Colonic mucosa (tissue), 4 donors: Measurements from ENCODE around the gene ZBTB20. TPM values are rescaled to one million over a fixed set of nuclear protein-coding genes. Genes with fewer than 3 reads are reported as not detected.
"Not testable (repeated sequence)": the region's sequence is repeated elsewhere in the genome, so short reads cannot be mapped to it uniquely, and the experiment has no call there.

ENCODE experiments used
- DNase-seq: peaks from one replicate; pipeline ENCODE4 v3.0.0-alpha.2; 2020
- H3K27ac ChIP-seq: fragments of 200-600 bp; one replicate; pipeline ENCODE4 v1.8.0; 2021
- H3K27me3 ChIP-seq: fragments of 200-600 bp; one replicate; pipeline ENCODE4 v1.8.0; 2021
- H3K36me3 ChIP-seq: fragments of 200-600 bp; one replicate; pipeline ENCODE4 v1.8.0; 2021
- H3K4me1 ChIP-seq: fragments of 200-600 bp; one replicate; pipeline ENCODE4 v1.8.0; 2021; ENCODE audit warnings: mild to moderate bottlenecking
- H3K4me3 ChIP-seq: fragments of 200-600 bp; one replicate; pipeline ENCODE4 v1.8.0; 2021
- H3K9ac ChIP-seq, 2 donors: one replicate each; pipeline ENCODE4 v1.7.0; 2013; ENCODE audit warnings: control low read depth in 2 of 2, low read depth in 2 of 2, low read length in 2 of 2
- H3K9me3 ChIP-seq: fragments of 200-600 bp; one replicate; pipeline ENCODE4 v1.8.0; 2021
- intact Hi-C: fragments of 100-400 bp; cut with DNase I; formaldehyde crosslinking; loops from one replicate; pipeline ENCODE4 v1.14.1; 2022
- total RNA-seq, 2 donors: library from RNA; stranded (reverse); fragmentation: NEBNext Ultra II Directional in 1 of 2; extraction: Animal tissue kit (Norgen Biotek cat#: 25700) in 1 of 2; gene quantifications; one replicate each; pipeline ENCODE4 v1.2.1, GENCODE V29; 2021
- TF ChIP-seq, protein P1 (sequence below): fragments of 200-600 bp; IDR thresholded peaks from one replicate; pipeline ENCODE4 v1.8.0; 2022; ENCODE audit warnings: antibody characterized with exemption, mild to moderate bottlenecking
- donor health status: healthy.
- donor health status: DM: no; HTN: no; CAD: no.
- donor health status: DM: no; HTN: no; CAD: no.

Gene ZBTB20
- total RNA-seq, 2 donors from 2014 or later, result 12.7 to 21.2 TPM

DNA sequence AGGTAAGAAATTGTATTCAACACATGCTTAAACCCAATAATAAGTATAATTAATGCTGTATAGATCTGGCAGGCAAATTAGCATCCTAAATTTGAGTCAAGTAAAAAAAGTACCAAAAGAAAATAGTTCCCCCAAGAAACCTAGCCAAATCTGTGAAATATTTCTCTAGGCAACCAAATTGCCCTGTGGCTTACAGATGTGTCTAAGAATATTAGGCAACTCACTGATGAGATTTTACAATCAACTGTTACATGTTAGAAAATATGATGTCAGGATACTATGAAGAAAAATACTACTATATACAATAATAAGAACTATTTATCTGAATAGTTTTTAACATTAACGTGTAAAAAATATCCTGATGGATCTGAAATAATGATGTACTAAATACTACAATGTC, 456.2 kb downstream of the ZBTB20 start:
- DNase-seq, result no peak
- no peak overlapping the region for H3K9ac ChIP-seq
- intact Hi-C loops, result no loop called here

DNA sequence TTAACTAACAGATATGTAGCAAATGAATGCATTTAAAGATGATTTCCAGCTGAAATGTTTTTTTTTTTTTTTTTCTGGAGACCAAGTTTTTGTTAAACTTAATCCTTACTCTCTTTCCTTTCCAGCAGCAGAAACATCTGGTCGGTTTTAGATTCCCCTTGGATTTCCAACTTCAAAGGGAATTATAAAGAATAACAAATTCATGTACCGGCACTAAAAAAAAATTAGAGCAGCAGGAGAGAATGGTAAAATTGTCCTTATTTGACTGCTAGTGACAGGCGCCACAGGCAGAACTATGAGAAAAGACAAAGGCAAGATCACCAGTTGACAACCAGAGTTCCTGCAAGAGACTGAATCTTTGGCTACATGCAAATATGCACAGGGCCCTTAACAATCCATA, 459.9 kb downstream of the ZBTB20 start:
- Histone ChIP-seq H3K9me3 (no peaks in the 10 kb centered on the region), H3K36me3 (no peaks in the 10 kb centered on the region), H3K27me3 (no peaks in the 10 kb centered on the region), H3K27ac (no peak overlapping the region), H3K4me3 (no peak overlapping the region), H3K9ac (no peak overlapping the region), H3K4me1 (no peaks in the 10 kb centered on the region)
- TF ChIP-seq, protein P1, sequence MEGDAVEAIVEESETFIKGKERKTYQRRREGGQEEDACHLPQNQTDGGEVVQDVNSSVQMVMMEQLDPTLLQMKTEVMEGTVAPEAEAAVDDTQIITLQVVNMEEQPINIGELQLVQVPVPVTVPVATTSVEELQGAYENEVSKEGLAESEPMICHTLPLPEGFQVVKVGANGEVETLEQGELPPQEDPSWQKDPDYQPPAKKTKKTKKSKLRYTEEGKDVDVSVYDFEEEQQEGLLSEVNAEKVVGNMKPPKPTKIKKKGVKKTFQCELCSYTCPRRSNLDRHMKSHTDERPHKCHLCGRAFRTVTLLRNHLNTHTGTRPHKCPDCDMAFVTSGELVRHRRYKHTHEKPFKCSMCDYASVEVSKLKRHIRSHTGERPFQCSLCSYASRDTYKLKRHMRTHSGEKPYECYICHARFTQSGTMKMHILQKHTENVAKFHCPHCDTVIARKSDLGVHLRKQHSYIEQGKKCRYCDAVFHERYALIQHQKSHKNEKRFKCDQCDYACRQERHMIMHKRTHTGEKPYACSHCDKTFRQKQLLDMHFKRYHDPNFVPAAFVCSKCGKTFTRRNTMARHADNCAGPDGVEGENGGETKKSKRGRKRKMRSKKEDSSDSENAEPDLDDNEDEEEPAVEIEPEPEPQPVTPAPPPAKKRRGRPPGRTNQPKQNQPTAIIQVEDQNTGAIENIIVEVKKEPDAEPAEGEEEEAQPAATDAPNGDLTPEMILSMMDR, result no peak
- intact Hi-C loops, result no loop called here
- no peak for DNase-seq

More for the DNA sequence above, 456.2 kb downstream of the ZBTB20 start:
- no peaks in the 10 kb centered on the region for H3K27me3 ChIP-seq
- no peaks in the 10 kb centered on the region for H3K36me3 ChIP-seq
- H3K4me1 ChIP-seq, result no peaks in the 10 kb centered on the region
- no peaks in the 10 kb centered on the region for H3K9me3 ChIP-seq
- no peak overlapping the region for H3K27ac ChIP-seq
- TF ChIP-seq, protein P1, result no peak
- no peak overlapping the region for H3K4me3 ChIP-seq

DNA sequence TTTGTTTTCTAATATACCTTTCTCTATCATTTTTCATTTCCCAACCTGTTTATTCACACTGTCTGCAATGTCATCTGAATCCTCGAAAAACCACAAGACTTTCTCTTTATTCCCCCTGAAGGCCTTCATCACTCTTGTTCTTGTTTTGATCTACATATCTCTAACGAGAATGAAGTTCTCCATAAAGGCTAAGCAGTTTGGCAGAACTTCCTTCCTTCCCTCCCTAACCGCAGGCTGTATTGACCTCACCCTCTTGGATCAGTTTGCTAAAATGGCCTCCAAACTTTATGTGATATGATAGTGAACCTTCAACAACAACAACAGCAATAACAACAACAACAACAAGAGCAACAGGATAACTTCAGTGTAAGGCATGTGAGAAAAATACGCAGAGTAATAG, 460.5 kb downstream of the ZBTB20 start:
- Histone ChIP-seq H3K9me3 (no peaks in the 10 kb centered on the region), H3K9ac (no peak overlapping the region), H3K36me3 (no peaks in the 10 kb centered on the region), H3K4me1 (no peaks in the 10 kb centered on the region), H3K27me3 (no peaks in the 10 kb centered on the region), H3K4me3 (no peak overlapping the region), H3K27ac (no peak overlapping the region)
- DNase-seq, result no peak
- intact Hi-C loops, result no loop called here
- TF ChIP-seq, protein P1, result no peak

DNA sequence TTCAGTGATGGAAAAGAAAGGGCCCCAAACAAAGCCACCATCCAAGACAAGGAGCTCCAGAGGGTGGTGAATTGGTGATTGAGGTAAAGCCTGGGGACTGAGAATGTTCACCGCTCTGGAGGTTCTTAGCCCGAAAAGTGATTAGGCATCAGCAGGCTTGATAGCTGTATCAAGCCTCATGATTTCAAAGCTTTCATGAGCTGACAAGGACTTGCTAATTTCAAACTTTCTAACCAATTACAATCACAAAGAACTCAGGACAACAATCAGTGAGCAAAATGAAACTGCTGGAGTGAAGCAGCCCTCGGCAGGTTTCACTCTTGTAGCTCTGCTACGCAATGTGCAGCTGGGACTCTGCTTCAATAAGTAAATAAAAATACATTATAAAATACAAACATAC, 461.9 kb downstream of the ZBTB20 start:
- no peak overlapping the region for H3K27ac ChIP-seq
- no peak overlapping the region for H3K9ac ChIP-seq
- no peaks in the 10 kb centered on the region for H3K36me3 ChIP-seq
- TF ChIP-seq, protein P1, result no peak
- H3K4me3 ChIP-seq, result no peak overlapping the region
- H3K27me3 ChIP-seq, result no peaks in the 10 kb centered on the region
- no peaks in the 10 kb centered on the region for H3K4me1 ChIP-seq
- intact Hi-C loops, result no loop called here
- DNase-seq, result no peak
- H3K9me3 ChIP-seq, result no peaks in the 10 kb centered on the region

DNA sequence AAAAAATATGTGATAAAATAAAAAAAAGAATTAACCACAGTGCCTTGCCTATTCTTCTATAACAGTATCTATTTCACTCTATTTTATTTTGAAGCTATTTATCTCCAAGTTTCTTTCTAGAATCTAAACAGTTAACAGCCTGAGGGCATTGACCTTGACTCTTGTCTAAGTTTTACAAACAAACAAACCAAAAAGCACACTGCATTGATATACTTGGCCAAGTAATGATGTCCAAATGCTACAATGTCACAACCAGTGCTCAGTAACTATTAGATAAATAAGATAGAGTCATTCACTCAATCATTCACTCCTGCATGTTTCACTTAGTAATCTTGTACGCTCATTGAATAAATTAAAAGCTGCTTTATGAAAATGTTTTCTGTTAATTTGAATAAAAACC, 466.8 kb downstream of the ZBTB20 start:
- Histone ChIP-seq H3K4me1 (no peaks in the 10 kb centered on the region), H3K27me3 (no peaks in the 10 kb centered on the region), H3K27ac (no peak overlapping the region), H3K9me3 (no peaks in the 10 kb centered on the region), H3K36me3 (no peaks in the 10 kb centered on the region), H3K9ac (no peak overlapping the region), H3K4me3 (no peak overlapping the region)
- no peak for DNase-seq
- intact Hi-C loops, result no loop called here
- TF ChIP-seq, protein P1, result no peak

DNA sequence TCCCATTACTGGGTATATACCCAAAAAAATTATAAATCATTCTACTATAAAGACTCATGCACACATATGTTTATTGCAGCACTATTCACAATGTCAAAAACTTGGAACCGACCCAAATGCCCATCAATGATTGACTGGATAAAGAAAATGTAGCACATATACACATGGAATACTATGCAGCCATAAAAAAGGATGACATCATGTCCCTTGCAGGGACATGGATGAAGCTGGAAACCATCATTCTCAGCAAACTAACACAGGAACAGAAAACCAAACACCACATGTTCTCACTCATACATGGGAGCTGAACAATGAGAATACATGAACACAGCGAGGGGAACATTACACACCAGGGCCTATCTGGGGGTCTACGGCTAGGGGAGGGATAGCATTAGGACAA, 467.3 kb downstream of the ZBTB20 start:
- H3K9me3 ChIP-seq, intact Hi-C loops, H3K36me3 ChIP-seq, H3K27me3 ChIP-seq, DNase-seq, H3K27ac ChIP-seq, H3K4me1 ChIP-seq, H3K4me3 ChIP-seq, H3K9ac ChIP-seq: not testable (repeated sequence)
